Spleen (tissue), 7 donors: ENCODE measurements around the gene MAPT.

ENCODE experiments used
- CTCF ChIP-seq, 11 experiments: fragments of 200-600 bp in 7 of 11; fragments of 450-650 bp in 4 of 11; sonication (generic) in 4 of 11; IDR thresholded peaks in 8 of 11; conservative IDR thresholded peaks in 3 of 11; 1 replicate in 7 of 11; 2 replicates in 4 of 11; pipeline versions ENCODE4 v1.4.0 to v1.8.0; 2016 to 2021; ENCODE audit warnings: antibody characterized with exemption in 11 of 11, inconsistent platforms in 4 of 11, mild to moderate bottlenecking in 1 of 11
- POLR2A ChIP-seq, 3 donors: fragments of 450-650 bp; IDR thresholded peaks; one replicate each; pipeline ENCODE4 v1.5.1; 2017; ENCODE audit warnings: antibody characterized with exemption in 3 of 3, mild to moderate bottlenecking in 1 of 3
- donor health status: DM: no; HTN: no; CAD: no; lungs with moderate emphysema.
- donor health status: DM: no; HTN: no; CAD: no.
- donor health status: DM: no; HTN: no; CAD: no.

GRCh38 chr17:45965812-45966211 lies 71.5 kb downstream of the MAPT start:
- no peak for TF ChIP-seq POLR2A (IDR thresholded peaks at IDR 0.05)
- no peak for TF ChIP-seq CTCF (IDR thresholded peaks at IDR 0.05 in 8 of 11, conservative IDR thresholded peaks at IDR 0.05 in 3 of 11)
